Right forelimb (tissue), 1 donor: ENCODE results near the gene LLGL2.
A peak's percentile ranks its signal among the peaks of the same experiment; 100 is the strongest.
"Not testable (repeated sequence)": the region's sequence is repeated elsewhere in the genome, so short reads cannot be mapped to it uniquely, and the experiment has no call there.

ENCODE experiments used
- DNase-seq: peaks from one replicate; pipeline ENCODE4 v3.0.0-alpha.2; 2018

LLGL2 gene

GRCh38 chr17:75571197-75571884 is 45.8 kb downstream of the LLGL2 start:
- no peak for DNase-seq

GRCh38 chr17:75571885-75572215 is 46.4 kb downstream of the LLGL2 start:
- no peak for DNase-seq

GRCh38 chr17:75572713-75573539 is 47.4 kb downstream of the LLGL2 start:
- DNase-seq, result no peak

GRCh38 chr17:75573540-75573957 is 48.1 kb downstream of the LLGL2 start:
- no peak for DNase-seq

GRCh38 chr17:75573994-75574393 is 48.5 kb downstream of the LLGL2 start:
- DNase-seq, result no peak

- DNase-seq, result no peak
Observed at GRCh38 chr17:75574404-75575036, 49.0 kb downstream of the LLGL2 start.

GRCh38 chr17:75575197-75575596 is 49.7 kb downstream of the LLGL2 start:
- no peak for DNase-seq

GRCh38 chr17:75575728-75576127 is 50.2 kb downstream of the LLGL2 start:
- DNase-seq, result no peak

GRCh38 chr17:75576661-75577060 is 51.2 kb downstream of the LLGL2 start:
- DNase-seq, result no peak

- DNase-seq, result not testable (repeated sequence)
Observed at GRCh38 chr17:75581121-75581725, 55.7 kb downstream of the LLGL2 start.

- DNase-seq, result not testable (repeated sequence)
Observed at GRCh38 chr17:75583197-75583596, 57.7 kb downstream of the LLGL2 start.

- DNase-seq, result no peak
Observed at GRCh38 chr17:75584849-75585175, 59.3 kb downstream of the LLGL2 start.

GRCh38 chr17:75587675-75588595 is 62.4 kb downstream of the LLGL2 start, which contains the start of gene MYO15B:
MYO15B (plus strand) TSS chr17:75587800; CDS start chr17:75588058, 258 bp downstream.
- DNase-seq, result peak; percentile 58

- DNase-seq, result peak; percentile 81
Observed at GRCh38 chr17:75588596-75589011, 63.1 kb downstream of the LLGL2 start.

GRCh38 chr17:75589012-75589918 is 63.8 kb downstream of the LLGL2 start:
- DNase-seq, result peak; percentile 98

- no peak for DNase-seq
Observed at GRCh38 chr17:75589919-75590303, 64.4 kb downstream of the LLGL2 start.

- DNase-seq, result no peak
Observed at GRCh38 chr17:75590314-75590761, 64.8 kb downstream of the LLGL2 start.

GRCh38 chr17:75590849-75591721 is 65.6 kb downstream of the LLGL2 start:
- no peak for DNase-seq

GRCh38 chr17:75591722-75592302 is 66.3 kb downstream of the LLGL2 start:
- no peak for DNase-seq
